GM19455 (cell line): ENCODE data around the gene HNF1B.
"Not testable (repeated sequence)": the region's sequence is repeated elsewhere in the genome, so short reads cannot be mapped to it uniquely, and the experiment has no call there.

Experiments
- ATAC-seq: cut with Tn5 transposase; IDR thresholded peaks from one replicate; pipeline ENCODE4 v1.9.1; 2021; ENCODE audit not compliant: unreplicated experiment

Gene HNF1B

GRCh38 chr17:37744961-37745800 is at the start of gene HNF1B:
HNF1B (minus strand) TSS chr17:37745059; CDS start chr17:37744884, 175 bp downstream.
- ATAC-seq, result no peak

GRCh38 chr17:37792787-37793186 is 47.9 kb upstream of the HNF1B start:
- no peak for ATAC-seq

- no peak for ATAC-seq
Observed at GRCh38 chr17:37791447-37792399, 46.9 kb upstream of the HNF1B start.

GRCh38 chr17:37789771-37790541 is 45.1 kb upstream of the HNF1B start:
- ATAC-seq, result no peak

GRCh38 chr17:37789021-37789565 is 44.2 kb upstream of the HNF1B start:
- no peak for ATAC-seq

- no peak for ATAC-seq
Observed at GRCh38 chr17:37788526-37788925, 43.7 kb upstream of the HNF1B start.

- ATAC-seq, result no peak
Observed at GRCh38 chr17:37787055-37787757, 42.3 kb upstream of the HNF1B start.

GRCh38 chr17:37786481-37786880 is 41.6 kb upstream of the HNF1B start:
- ATAC-seq, result no peak

GRCh38 chr17:37782460-37782859 is 37.6 kb upstream of the HNF1B start:
- ATAC-seq, result not testable (repeated sequence)

GRCh38 chr17:37781451-37781850 is 36.6 kb upstream of the HNF1B start:
- no peak for ATAC-seq

- ATAC-seq, result no peak
Observed at GRCh38 chr17:37779554-37779953, 34.7 kb upstream of the HNF1B start.

- ATAC-seq, result peak; percentile 55
Observed at GRCh38 chr17:37774504-37774903, 29.6 kb upstream of the HNF1B start.

GRCh38 chr17:37772982-37773381 is 28.1 kb upstream of the HNF1B start:
- no peak for ATAC-seq

- ATAC-seq, result no peak
Observed at GRCh38 chr17:37770631-37771518, 26.0 kb upstream of the HNF1B start.

GRCh38 chr17:37769050-37769449 is 24.2 kb upstream of the HNF1B start:
- ATAC-seq, result no peak

- ATAC-seq, result no peak
Observed at GRCh38 chr17:37768438-37768837, 23.6 kb upstream of the HNF1B start.

GRCh38 chr17:37766971-37767370 is 22.1 kb upstream of the HNF1B start:
- no peak for ATAC-seq

- ATAC-seq, result no peak
Observed at GRCh38 chr17:37764383-37764782, 19.5 kb upstream of the HNF1B start.

GRCh38 chr17:37762666-37763065 is 17.8 kb upstream of the HNF1B start:
- ATAC-seq, result no peak
